Epithelial cell of esophagus (primary cell): ENCODE measurements around the gene LHX3.

Experiments used
- DNase-seq: peaks from one replicate; pipeline ENCODE4 v3.0.0; 2010; ENCODE audit warnings: low read depth
- H3K4me3 ChIP-seq: 2 replicates; pipeline ENCODE4 v1.5.1; 2011; ENCODE audit warnings: mild to moderate bottlenecking, low read length, control low read depth
- CTCF ChIP-seq: IDR thresholded peaks from 2 replicates; pipeline ENCODE4 v1.5.1; 2011; ENCODE audit warnings: low read depth, mild to moderate bottlenecking, low read length, control low read depth, inconsistent platforms; ENCODE audit not compliant: insufficient read depth; ENCODE audit errors: missing control alignments

LHX3 gene

GRCh38 chr9:136186386-136186785 lies 18.5 kb downstream of the LHX3 start:
- TF ChIP-seq CTCF, result no peak
- DNase-seq, result no peak
- H3K4me3 ChIP-seq, result no peak overlapping the region

- no peak overlapping the region for H3K4me3 ChIP-seq
- no peak for DNase-seq
- no peak for TF ChIP-seq CTCF
Measured at GRCh38 chr9:136185596-136186366, 19.1 kb downstream of the LHX3 start.

- H3K4me3 ChIP-seq, result no peak overlapping the region
- DNase-seq, result no peak
- no peak for TF ChIP-seq CTCF
Measured at GRCh38 chr9:136185066-136185465, 19.9 kb downstream of the LHX3 start.

- TF ChIP-seq CTCF, result no peak
- no peak overlapping the region for H3K4me3 ChIP-seq
- no peak for DNase-seq
Measured at GRCh38 chr9:136182850-136183422, 22.0 kb downstream of the LHX3 start.

GRCh38 chr9:136182420-136182787 lies 22.5 kb downstream of the LHX3 start:
- no peak for TF ChIP-seq CTCF
- no peak for DNase-seq
- no peak overlapping the region for H3K4me3 ChIP-seq

GRCh38 chr9:136181784-136182419 lies 23.0 kb downstream of the LHX3 start:
- no peak for DNase-seq
- no peak overlapping the region for H3K4me3 ChIP-seq
- TF ChIP-seq CTCF, result no peak

- TF ChIP-seq CTCF, result no peak
- no peak overlapping the region for H3K4me3 ChIP-seq
- DNase-seq, result no peak
Measured at GRCh38 chr9:136180586-136180985, 24.3 kb downstream of the LHX3 start.
